Measurements from ENCODE around the gene SKI. TPM values are rescaled to one million over a fixed set of nuclear protein-coding genes. Genes with fewer than 3 reads are reported as not detected.

The SKI gene
- total and polyA plus RNA-seq, 2 experiments from 2014 or later: 9.3 to 66.8 TPM

DNA sequence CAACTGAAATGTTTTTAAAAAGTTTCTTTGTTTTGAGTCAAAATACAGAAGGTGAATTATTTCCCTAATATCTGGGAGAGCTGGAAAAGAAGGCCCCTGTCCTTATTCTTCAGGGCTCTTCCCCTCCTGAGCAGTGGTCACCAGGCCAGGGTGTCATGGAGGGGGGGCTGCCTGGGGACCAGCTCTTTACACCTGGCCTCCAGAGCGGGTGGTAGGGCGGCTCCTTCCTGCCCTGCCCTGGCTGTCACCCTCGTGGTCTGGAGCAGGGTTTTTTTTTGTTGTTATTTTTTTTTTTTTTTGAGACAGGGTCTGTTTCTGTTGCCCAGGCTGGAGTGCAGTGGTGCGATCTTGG is 6.6 kb downstream of the SKI start:
- no peak overlapping the region for H2AFZ ChIP-seq
- H3K36me3 Mint-ChIP-seq (ENCODE audit: low read depth): peaks cover 4% of the 10 kb centered on the region; the same call in 1 of the 3 replicates
- H3K27ac ChIP-seq (ENCODE audit: low read depth): 0 out of 2 replicates have a peak overlapping the region, but pooled peaks have one; percentile 55
- H3K27me3 Mint-ChIP-seq (ENCODE audit: insufficient read depth, low read depth, poor library complexity): peaks cover 14% of the 10 kb centered on the region
- no peak overlapping the region for H3K4me2 ChIP-seq
- H4K20me1 ChIP-seq (replicated peaks; ENCODE audit: insufficient read depth): peaks cover 86% of the 10 kb centered on the region
- H3K9me3 Mint-ChIP-seq: no peaks in the 10 kb centered on the region; the same call in 2 of the 3 replicates
- H3K27me3 ChIP-seq (ENCODE audit: insufficient read depth): no peaks in the 10 kb centered on the region
- TF ChIP-seq NANOG (IDR thresholded peaks at IDR 0.05; ENCODE audit: borderline replicate concordance) (no peak), CREB1 (CRISPR knock-in tag; IDR thresholded peaks at IDR 0.05; ENCODE audit: low read depth) (no peak), EZH2 (IDR thresholded peaks at IDR 0.05; ENCODE audit: low read depth, unreplicated experiment) (no peak), ZNF331 (CRISPR knock-in tag; IDR thresholded peaks at IDR 0.05; ENCODE audit: low read depth) (no peak), ZNF114 (CRISPR knock-in tag; IDR thresholded peaks at IDR 0.05) (no peak), JUNB (IDR thresholded peaks at IDR 0.05; ENCODE audit: unreplicated experiment) (no peak), STAT1 (IDR thresholded peaks at IDR 0.05; ENCODE audit: unreplicated experiment) (no peak), EZH2phosphoT487 (IDR thresholded peaks at IDR 0.05; ENCODE audit: unreplicated experiment) (no peak), POLR2AphosphoS5 (IDR thresholded peaks at IDR 0.05; ENCODE audit: low read depth) (no peak)
- TF ChIP-seq, protein P1, sequence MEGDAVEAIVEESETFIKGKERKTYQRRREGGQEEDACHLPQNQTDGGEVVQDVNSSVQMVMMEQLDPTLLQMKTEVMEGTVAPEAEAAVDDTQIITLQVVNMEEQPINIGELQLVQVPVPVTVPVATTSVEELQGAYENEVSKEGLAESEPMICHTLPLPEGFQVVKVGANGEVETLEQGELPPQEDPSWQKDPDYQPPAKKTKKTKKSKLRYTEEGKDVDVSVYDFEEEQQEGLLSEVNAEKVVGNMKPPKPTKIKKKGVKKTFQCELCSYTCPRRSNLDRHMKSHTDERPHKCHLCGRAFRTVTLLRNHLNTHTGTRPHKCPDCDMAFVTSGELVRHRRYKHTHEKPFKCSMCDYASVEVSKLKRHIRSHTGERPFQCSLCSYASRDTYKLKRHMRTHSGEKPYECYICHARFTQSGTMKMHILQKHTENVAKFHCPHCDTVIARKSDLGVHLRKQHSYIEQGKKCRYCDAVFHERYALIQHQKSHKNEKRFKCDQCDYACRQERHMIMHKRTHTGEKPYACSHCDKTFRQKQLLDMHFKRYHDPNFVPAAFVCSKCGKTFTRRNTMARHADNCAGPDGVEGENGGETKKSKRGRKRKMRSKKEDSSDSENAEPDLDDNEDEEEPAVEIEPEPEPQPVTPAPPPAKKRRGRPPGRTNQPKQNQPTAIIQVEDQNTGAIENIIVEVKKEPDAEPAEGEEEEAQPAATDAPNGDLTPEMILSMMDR (conservative IDR thresholded peaks at IDR 0.05; ENCODE audit: low read depth in 2 of 2): no peak
- TF ChIP-seq, protein P2, sequence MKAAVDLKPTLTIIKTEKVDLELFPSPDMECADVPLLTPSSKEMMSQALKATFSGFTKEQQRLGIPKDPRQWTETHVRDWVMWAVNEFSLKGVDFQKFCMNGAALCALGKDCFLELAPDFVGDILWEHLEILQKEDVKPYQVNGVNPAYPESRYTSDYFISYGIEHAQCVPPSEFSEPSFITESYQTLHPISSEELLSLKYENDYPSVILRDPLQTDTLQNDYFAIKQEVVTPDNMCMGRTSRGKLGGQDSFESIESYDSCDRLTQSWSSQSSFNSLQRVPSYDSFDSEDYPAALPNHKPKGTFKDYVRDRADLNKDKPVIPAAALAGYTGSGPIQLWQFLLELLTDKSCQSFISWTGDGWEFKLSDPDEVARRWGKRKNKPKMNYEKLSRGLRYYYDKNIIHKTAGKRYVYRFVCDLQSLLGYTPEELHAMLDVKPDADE (IDR thresholded peaks at IDR 0.05): no peak
- TF ChIP-seq, protein P3, sequence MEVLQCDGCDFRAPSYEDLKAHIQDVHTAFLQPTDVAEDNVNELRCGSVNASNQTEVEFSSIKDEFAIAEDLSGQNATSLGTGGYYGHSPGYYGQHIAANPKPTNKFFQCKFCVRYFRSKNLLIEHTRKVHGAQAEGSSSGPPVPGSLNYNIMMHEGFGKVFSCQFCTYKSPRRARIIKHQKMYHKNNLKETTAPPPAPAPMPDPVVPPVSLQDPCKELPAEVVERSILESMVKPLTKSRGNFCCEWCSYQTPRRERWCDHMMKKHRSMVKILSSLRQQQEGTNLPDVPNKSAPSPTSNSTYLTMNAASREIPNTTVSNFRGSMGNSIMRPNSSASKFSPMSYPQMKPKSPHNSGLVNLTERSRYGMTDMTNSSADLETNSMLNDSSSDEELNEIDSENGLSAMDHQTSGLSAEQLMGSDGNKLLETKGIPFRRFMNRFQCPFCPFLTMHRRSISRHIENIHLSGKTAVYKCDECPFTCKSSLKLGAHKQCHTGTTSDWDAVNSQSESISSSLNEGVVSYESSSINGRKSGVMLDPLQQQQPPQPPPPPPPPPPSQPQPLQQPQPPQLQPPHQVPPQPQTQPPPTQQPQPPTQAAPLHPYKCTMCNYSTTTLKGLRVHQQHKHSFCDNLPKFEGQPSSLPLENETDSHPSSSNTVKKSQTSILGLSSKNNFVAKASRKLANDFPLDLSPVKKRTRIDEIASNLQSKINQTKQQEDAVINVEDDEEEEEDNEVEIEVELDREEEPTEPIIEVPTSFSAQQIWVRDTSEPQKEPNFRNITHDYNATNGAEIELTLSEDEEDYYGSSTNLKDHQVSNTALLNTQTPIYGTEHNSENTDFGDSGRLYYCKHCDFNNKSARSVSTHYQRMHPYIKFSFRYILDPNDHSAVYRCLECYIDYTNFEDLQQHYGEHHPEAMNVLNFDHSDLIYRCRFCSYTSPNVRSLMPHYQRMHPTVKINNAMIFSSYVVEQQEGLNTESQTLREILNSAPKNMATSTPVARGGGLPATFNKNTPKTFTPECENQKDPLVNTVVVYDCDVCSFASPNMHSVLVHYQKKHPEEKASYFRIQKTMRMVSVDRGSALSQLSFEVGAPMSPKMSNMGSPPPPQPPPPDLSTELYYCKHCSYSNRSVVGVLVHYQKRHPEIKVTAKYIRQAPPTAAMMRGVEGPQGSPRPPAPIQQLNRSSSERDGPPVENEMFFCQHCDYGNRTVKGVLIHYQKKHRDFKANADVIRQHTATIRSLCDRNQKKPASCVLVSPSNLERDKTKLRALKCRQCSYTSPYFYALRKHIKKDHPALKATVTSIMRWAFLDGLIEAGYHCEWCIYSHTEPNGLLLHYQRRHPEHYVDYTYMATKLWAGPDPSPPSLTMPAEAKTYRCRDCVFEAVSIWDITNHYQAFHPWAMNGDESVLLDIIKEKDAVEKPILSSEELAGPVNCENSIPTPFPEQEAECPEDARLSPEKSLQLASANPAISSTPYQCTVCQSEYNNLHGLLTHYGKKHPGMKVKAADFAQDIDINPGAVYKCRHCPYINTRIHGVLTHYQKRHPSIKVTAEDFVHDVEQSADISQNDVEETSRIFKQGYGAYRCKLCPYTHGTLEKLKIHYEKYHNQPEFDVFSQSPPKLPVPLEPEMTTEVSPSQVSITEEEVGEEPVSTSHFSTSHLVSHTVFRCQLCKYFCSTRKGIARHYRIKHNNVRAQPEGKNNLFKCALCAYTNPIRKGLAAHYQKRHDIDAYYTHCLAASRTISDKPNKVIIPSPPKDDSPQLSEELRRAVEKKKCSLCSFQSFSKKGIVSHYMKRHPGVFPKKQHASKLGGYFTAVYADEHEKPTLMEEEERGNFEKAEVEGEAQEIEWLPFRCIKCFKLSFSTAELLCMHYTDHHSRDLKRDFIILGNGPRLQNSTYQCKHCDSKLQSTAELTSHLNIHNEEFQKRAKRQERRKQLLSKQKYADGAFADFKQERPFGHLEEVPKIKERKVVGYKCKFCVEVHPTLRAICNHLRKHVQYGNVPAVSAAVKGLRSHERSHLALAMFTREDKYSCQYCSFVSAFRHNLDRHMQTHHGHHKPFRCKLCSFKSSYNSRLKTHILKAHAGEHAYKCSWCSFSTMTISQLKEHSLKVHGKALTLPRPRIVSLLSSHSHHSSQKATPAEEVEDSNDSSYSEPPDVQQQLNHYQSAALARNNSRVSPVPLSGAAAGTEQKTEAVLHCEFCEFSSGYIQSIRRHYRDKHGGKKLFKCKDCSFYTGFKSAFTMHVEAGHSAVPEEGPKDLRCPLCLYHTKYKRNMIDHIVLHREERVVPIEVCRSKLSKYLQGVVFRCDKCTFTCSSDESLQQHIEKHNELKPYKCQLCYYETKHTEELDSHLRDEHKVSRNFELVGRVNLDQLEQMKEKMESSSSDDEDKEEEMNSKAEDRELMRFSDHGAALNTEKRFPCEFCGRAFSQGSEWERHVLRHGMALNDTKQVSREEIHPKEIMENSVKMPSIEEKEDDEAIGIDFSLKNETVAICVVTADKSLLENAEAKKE (CRISPR knock-in tag; IDR thresholded peaks at IDR 0.05): no peak
- TF ChIP-seq, protein P4, sequence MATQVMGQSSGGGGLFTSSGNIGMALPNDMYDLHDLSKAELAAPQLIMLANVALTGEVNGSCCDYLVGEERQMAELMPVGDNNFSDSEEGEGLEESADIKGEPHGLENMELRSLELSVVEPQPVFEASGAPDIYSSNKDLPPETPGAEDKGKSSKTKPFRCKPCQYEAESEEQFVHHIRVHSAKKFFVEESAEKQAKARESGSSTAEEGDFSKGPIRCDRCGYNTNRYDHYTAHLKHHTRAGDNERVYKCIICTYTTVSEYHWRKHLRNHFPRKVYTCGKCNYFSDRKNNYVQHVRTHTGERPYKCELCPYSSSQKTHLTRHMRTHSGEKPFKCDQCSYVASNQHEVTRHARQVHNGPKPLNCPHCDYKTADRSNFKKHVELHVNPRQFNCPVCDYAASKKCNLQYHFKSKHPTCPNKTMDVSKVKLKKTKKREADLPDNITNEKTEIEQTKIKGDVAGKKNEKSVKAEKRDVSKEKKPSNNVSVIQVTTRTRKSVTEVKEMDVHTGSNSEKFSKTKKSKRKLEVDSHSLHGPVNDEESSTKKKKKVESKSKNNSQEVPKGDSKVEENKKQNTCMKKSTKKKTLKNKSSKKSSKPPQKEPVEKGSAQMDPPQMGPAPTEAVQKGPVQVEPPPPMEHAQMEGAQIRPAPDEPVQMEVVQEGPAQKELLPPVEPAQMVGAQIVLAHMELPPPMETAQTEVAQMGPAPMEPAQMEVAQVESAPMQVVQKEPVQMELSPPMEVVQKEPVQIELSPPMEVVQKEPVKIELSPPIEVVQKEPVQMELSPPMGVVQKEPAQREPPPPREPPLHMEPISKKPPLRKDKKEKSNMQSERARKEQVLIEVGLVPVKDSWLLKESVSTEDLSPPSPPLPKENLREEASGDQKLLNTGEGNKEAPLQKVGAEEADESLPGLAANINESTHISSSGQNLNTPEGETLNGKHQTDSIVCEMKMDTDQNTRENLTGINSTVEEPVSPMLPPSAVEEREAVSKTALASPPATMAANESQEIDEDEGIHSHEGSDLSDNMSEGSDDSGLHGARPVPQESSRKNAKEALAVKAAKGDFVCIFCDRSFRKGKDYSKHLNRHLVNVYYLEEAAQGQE (IDR thresholded peaks at IDR 0.05; ENCODE audit: unreplicated experiment): no peak
- H3K79me2 ChIP-seq (replicated peaks; ENCODE audit: insufficient read depth): peaks cover 100% of the 10 kb centered on the region
- H3K4me3 Mint-ChIP-seq: no peak overlapping the region
- ATAC-seq (no peak), DNase-seq (ENCODE audit: low spot score) (peak; percentile 0)
- H3K4me1 ChIP-seq (ENCODE audit: insufficient read depth): peaks cover 37% of the 10 kb centered on the region; the same call in 1 of the 2 replicates
- H3K4me3 ChIP-seq: no peak overlapping the region
- no peaks in the 10 kb centered on the region for H3K9me2 ChIP-seq (ENCODE audit: insufficient read depth)
- H3K4me1 Mint-ChIP-seq: peaks cover 68% of the 10 kb centered on the region
- no peak overlapping the region for H3K27ac Mint-ChIP-seq
- no peaks in the 10 kb centered on the region for H3K36me3 ChIP-seq (ENCODE audit: insufficient read depth)
- H3F3A ChIP-seq (replicated peaks; ENCODE audit: low read depth): peaks cover 13% of the 10 kb centered on the region; the same call in 1 of the 2 replicates

Data from GM23338 (cell line).